Measurements from ENCODE around the gene GAB3.
"Not testable (repeated sequence)": the region's sequence is repeated elsewhere in the genome, so short reads cannot be mapped to it uniquely, and the experiment has no call there.

The GAB3 gene

DNA sequence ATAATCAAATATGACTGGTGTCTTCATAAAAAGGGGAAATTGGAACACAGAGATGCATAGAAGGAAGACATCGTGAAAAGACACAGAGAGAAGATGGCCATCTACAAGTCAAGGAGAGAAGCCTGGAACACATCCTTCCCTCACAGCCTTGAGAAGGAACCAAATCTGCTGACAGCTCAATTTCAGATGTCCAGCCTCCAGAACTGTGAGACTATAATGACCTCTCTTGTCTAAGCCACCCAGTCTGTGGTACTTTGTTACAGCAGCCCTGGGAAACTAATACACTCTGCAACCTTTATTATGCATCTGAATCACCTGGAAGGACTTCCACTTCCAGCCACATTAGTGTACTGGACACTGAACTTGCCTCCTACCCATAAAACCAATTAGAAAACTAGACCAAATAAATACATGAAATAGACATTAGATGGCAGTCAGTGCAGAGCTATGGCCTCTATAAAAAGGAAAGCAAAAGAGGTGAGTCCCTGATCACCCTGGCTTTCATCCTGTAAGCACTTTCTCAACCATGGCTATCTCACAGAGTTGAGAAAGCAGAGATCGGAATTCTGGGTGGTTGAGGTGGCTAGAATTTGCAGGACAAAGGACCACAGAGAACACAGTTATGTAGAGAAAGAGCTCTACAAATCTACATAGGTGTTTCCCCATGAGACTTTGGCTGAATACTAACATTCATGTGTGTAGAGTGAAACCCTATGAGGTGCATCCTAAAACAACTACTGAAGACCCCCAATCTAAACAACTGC is 25.7 kb downstream of the GAB3 start:
- DNase-seq (ENCODE audit: low read depth, low spot score): no peak

- no peak for DNase-seq (ENCODE audit: low read depth, low spot score)
These were observed 29.7 kb downstream of the GAB3 start for GRCh38 chrX:154721155-154721554.

DNA sequence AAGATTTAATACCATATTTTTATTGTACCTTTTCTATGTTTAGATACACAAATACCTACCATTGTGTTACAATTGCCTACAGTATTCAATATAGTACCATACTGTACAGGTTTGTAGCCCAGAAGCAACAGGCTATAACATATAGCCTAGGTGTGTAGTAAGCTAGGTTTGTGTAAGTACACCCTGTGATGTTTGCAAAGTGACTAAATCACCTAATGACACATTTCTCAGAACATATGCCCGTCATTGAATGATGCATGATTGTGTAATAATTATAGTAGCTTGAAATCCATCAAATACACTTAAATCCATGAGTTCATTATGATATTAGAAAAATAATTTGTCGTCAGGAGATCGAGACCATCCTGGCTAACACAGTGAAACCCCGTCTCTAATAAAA is 30.8 kb downstream of the GAB3 start:
- DNase-seq (ENCODE audit: low read depth, low spot score): no peak

DNA sequence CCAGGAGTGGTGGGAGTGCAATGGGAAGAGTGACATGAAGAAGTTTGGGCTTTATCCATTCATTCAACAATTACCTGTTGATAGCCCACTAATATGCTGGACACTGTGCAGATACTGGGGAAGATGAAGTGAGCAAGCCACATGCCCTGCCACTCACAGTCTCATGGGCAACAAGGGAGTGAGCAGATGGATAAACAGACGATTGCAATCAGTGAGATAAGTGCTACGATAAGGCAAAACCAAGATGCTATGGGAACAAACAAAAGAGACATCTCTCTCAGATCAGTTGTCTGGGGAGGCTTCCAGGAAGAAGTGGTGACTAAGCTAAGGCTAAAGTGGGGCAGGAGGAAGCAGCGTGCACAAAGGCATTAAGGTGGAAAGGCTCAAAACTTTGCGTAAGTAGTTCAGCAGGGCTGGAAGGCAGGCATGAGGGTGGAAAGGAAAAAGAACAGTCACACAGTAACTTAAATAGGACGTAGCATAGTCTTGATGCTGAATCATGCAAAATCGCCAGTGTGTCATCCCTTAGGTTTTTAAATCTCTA is 31.7 kb downstream of the GAB3 start:
- no peak for DNase-seq (ENCODE audit: low read depth, low spot score)

- no peak for DNase-seq (ENCODE audit: low read depth, low spot score)
These were observed 32.3 kb downstream of the GAB3 start for GRCh38 chrX:154718616-154719015.

DNA sequence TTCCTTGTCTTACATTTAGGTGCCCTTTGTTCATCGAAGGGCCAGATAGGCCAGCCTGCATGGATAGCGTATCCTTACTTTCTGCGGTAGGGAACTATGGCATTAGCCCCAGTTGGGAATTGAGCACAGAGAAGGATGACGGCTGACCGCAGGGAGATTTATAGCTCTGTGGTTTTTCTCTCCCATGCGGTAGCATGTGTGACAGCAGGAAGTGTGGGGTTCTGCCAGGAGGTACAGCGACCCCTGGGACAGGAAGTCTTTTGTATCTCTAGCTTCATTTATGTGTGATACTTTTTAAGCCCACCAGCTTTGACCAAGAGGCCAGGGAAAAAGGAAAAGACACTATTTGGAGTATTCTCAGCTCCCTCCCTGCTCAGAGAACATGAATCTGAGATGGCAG is 33.1 kb downstream of the GAB3 start:
- no peak for DNase-seq (ENCODE audit: low read depth, low spot score)

DNA sequence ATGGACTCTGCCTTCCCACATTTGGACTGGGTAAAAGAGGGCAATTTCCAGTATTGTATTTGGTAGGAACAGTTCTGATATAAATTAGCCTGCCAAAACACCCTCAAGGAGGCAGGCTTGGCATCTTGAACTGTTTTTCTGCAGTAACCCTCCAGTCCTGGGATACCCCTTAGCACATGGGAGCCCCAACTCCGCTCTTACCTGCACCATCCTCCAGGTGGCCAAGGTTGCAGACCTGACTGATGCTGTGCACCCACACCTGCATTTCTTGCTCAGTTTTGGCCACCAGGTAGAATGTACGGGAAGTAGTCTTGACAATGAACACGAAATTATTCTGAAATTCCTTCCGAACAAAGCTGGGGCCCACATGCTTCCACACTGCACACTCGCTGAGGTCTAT is 35.1 kb downstream of the GAB3 start:
- DNase-seq (ENCODE audit: low read depth, low spot score): no peak

GRCh38 chrX:154714925-154715324 is 36.0 kb downstream of the GAB3 start:
- no peak for DNase-seq (ENCODE audit: low read depth, low spot score)

GRCh38 chrX:154712781-154713740 is 37.8 kb downstream of the GAB3 start:
- no peak for DNase-seq (ENCODE audit: low read depth, low spot score)

- no peak for DNase-seq (ENCODE audit: low read depth, low spot score)
These were observed 39.6 kb downstream of the GAB3 start for GRCh38 chrX:154711264-154711663.

GRCh38 chrX:154710309-154710708 is 40.6 kb downstream of the GAB3 start:
- no peak for DNase-seq (ENCODE audit: low read depth, low spot score)

- DNase-seq (ENCODE audit: low read depth, low spot score): no peak
These were observed 52.1 kb downstream of the GAB3 start for GRCh38 chrX:154698630-154699248.

DNA sequence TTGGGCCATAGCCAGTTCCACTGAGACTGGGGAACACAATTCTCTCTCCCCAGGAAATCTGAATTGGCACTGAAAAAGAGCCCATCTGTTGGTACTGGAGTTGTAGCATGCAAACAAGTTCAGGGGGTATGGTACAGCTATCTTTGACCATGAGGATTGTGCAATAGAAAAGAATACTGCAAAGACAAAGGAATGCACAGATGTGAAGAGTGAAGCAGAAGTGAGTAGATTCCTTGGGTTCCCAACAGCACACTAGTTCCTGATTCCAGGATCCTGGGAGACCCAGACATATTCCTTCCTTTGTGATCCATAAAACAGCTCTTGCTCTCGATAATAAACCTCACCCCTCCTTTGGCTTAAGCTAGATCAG is 54.2 kb downstream of the GAB3 start:
- no peak for DNase-seq (ENCODE audit: low read depth, low spot score)

- no peak for DNase-seq (ENCODE audit: low read depth, low spot score)
These were observed 54.8 kb downstream of the GAB3 start for GRCh38 chrX:154695911-154696675.

- no peak for DNase-seq (ENCODE audit: low read depth, low spot score)
These were observed 57.5 kb downstream of the GAB3 start for GRCh38 chrX:154693394-154693793.

- DNase-seq (ENCODE audit: low read depth, low spot score): not testable (repeated sequence)
These were observed 60.4 kb downstream of the GAB3 start for GRCh38 chrX:154690438-154690837.

- not testable (repeated sequence) for DNase-seq (ENCODE audit: low read depth, low spot score)
These were observed 78.8 kb downstream of the GAB3 start for GRCh38 chrX:154672084-154672483.

DNA sequence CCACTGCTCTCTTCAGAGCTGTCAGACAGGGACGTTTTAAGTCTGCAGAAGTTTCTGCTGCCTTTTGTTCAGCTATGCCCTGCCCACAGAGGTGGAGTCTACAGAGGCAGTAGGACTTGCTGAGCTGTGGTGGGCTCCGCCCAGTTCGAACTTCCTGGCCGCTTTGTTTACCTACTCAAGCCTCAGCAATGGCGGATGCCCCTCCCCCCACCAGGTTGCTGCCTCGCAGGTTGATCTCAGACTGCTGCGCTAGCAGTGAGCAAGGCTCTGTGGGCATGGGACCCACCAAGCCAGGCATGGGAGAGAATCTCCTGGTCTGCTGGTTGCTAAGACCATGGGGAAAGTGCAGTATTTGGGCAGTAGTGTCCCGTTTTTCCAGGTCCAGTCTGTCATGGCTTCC is 80.0 kb downstream of the GAB3 start:
- DNase-seq (ENCODE audit: low read depth, low spot score): not testable (repeated sequence)

GRCh38 chrX:154661899-154662298 is 89.0 kb downstream of the GAB3 start:
- no peak for DNase-seq (ENCODE audit: low read depth, low spot score)

DNA sequence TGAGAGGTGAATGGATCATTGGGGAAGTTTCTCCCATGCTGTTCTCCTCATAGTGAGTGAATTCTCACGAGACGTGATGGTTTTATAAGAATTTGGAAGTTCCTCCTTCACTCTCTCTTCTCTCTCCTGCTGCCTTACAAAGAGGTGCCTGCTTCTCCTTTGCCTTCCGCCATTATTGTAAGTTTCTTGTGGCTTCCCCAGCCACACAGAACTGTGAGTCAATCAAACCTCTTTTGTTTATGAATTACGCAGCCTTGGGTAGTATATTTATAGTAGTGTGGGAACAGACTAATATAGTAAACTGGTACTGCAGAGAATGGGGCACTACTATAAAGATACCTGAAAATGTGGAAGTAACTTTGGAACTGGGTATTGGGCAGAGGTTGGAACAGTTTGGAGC is 89.7 kb downstream of the GAB3 start:
- no peak for DNase-seq (ENCODE audit: low read depth, low spot score)

DNA sequence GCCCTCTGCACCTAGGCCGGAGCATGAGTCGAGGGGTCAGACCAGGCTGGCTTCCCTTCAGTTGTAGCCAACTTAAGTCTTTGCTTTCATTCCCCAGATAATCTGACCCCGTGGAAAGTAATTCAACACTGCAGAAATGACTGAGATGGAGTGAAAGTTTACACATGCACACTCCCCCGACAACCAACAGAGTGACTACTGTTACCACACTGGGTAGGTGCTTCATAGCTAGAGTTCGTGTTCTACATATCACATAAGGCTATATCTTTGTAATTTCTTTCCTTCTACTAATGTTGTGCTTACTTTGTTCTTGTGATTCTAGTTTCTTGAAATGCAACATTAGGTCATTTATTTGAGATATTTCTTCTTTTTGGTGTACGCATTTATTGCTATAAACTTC is 90.3 kb downstream of the GAB3 start:
- DNase-seq (ENCODE audit: low read depth, low spot score): no peak

Measured in brain pericyte (primary cell).